ENCODE measurements around the gene NRG2.

The NRG2 gene

GRCh38 chr5:139872851-139873794, 170.0 kb downstream of the NRG2 start:
- FAIRE-seq, result no peak

- FAIRE-seq, result no peak
Measured at GRCh38 chr5:139872052-139872766, 170.9 kb downstream of the NRG2 start.

- FAIRE-seq, result no peak
Measured at GRCh38 chr5:139871614-139872013, 171.5 kb downstream of the NRG2 start.

DNA sequence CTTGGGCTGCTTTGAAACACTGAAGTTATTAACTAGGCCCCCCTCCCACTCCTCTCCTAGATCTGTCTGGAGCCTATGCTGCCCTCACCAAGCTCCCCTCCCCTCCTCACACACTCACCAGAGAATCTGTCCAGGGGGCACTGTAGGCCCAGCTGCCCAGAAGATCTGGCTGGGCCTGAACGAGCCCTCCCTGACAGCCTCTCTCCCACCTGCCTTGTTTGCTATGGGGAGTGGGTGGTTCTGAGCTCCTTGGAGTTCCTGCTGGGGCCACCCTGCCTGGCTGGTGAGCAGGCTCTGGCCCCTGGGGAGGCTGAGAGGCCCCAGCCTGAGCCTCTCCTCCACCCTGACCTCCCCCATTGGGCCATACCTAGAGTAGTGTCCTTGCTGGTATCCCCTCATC, 172.4 kb downstream of the NRG2 start:
- FAIRE-seq, result no peak

- no peak for FAIRE-seq
Measured at GRCh38 chr5:139869042-139869790, 173.9 kb downstream of the NRG2 start.

- FAIRE-seq, result no peak
Measured at GRCh38 chr5:139867581-139867980, 175.5 kb downstream of the NRG2 start.

- no peak for FAIRE-seq
Measured at GRCh38 chr5:139867109-139867508, 176.0 kb downstream of the NRG2 start.

DNA sequence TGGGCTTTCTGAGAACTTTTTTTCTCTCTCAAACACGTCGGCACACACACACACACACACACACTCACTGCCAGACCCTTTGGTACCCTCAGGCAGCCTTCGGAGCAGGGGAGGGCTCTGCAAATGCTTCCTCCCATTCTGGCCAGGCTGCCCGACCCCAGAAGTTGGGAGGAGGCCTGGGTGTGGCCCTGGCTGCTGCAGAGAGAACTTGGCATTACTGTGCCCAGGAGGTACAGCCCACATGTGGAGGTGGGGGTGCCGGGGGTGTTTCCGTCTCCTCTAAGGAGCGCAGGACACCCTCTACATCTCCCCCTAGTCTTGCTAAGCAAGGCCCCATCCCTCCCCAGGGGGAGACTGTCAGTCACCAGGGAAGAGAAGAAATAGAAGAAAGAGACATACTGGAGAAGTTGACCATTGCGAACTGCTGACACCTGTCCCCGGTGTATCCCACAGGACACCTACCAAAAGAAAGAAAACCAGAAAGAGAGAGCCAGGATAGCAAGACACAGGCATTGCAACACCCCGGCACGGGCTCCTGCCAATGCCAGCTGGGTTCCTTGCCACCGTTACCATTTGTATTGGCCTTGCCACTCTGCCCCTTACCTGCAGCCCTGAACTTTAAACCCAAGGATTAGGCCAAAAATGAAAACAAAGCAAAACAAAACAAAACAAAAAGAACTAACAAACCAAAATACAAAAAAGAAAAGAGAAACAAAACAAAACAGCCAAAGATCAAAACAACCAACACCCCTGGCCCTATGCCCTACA, 178.2 kb downstream of the NRG2 start:
- no peak for FAIRE-seq

DNA sequence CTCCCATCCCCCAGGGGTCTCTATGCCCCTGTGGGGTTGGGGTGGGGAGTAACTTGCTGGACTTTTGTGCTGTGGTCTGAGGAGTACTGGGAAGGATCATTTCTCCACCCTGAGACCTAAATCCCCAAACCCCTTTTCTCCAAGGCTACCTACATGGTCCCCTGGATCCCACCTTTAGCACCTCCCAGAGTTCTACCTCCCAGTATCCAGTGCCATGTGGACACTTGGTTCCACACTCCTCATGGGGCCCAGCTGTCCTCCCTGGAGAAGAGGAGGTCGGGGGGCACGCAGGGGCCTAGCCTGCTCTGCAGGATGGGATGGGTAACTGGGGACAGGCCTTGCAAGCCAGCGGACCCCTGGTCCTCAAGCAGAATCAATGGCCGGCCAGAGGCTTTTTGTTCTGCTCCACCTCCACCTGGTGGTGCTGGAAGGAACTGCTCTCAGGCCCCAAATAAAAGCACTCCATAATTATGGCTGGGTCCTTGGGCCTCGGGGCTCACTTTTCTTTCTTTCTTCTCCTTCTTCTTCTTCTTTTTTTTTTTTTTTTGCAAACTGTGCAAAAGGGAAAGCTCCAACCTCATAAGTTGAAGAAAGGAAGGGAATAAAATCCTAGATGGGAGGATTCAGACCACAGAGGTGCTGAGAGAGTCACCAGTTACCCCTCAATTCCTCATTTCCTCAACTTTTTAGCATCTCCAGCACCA, 179.1 kb downstream of the NRG2 start:
- FAIRE-seq, result peak; percentile 21

DNA sequence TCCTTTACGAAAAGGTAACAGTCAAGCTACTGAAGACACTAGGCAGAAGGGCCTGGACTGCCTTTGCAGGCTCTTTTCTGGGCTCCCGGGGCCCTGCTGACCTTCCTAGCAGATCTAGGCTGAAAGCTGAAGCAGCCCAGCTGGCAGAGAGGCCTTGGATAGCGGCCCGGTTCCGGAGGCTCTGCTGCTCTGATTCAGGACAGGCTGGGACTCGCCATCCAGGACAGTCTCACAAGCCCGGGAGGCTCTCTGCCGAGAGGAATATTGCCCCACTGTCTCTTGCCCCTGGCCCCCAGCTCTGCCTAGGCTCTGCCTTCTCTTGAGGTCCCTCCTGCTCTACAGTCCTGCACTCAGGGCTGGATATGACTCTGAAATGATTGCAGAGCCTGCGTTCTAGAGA, 179.7 kb downstream of the NRG2 start:
- no peak for FAIRE-seq

DNA sequence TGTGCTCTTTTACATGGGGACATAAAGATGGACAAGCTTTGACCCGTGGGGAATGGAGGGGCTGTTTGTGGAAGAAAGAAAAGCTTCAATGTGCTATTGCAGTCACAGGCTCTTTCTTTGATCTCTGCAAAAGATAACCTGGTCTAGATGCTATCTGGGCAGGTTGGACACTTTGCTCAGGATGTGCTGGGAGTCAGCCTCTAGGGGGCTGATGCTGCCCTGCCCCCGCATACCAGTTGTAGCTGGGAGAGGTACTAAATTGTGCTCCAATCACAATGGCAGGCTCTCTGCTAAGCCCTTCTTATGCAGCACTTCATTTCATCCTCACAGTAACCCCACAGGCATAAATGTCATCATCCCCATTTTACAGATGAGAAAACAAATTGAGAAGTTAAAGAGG, 180.3 kb downstream of the NRG2 start:
- no peak for FAIRE-seq

GRCh38 chr5:139862313-139862712, 180.8 kb downstream of the NRG2 start:
- FAIRE-seq, result no peak

- FAIRE-seq, result no peak
Measured at GRCh38 chr5:139861889-139862207, 181.3 kb downstream of the NRG2 start.

DNA sequence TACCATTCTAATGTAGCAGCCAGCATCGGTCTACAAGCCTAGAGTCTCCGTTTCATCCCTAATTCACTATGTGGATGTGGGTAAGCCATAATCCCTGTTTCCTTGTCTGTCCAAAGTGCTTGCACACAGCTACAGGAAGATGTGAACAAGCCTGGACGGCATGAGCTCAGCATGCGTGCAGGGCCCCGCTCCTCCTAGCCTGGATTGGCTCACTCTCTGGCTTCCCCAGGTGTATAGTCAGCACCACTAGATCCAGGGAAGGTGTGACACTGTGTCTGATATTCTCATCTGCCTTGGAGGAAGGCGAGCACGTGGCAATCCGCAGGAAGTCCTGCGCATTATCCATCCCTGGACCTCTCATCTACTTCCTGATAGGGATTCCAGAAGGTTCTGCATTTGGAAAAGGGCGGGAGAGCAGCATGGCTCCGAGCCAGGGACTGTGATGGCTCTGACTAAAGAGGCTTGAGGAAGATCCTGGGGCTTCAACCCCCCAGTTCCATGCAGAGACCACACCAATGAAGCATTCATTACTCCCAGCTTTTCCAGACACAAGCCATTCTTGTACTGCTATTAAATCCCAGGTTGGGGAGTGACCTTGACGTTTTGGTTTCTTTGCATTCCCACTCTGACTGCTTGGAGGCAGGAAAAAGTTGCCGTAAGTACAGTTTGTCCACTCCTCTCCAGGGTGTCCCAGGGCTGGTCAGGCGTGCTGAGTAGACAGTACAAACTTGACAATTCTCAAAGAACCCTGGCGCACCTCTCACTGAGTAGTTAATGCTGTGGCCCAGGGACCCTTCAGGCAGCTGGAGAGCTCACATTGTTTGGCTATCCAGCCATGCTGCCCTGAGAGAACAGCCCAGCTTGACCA, 181.8 kb downstream of the NRG2 start:
- FAIRE-seq, result no peak

DNA sequence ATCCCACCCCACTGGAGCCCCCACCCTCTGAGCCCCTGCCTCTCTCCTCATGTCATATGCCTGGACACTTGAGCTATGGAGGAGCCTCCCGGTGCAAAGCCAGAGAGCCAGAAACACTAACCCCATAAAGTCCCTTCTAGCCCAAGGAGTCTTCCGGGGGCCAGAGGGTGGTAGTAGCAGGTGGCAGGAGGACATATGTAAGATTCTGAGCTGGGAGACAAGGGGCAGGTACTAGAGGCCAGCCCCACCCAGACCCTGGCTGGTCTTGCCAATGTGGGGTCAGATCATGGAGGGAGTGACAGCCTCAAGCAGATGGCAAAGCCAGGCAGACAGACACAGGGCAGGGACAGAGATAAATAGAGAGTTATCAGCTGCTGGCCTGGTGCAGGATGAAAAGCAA, 184.1 kb downstream of the NRG2 start:
- FAIRE-seq, result no peak

- no peak for FAIRE-seq
Measured at GRCh38 chr5:139856714-139857113, 186.4 kb downstream of the NRG2 start.

DNA sequence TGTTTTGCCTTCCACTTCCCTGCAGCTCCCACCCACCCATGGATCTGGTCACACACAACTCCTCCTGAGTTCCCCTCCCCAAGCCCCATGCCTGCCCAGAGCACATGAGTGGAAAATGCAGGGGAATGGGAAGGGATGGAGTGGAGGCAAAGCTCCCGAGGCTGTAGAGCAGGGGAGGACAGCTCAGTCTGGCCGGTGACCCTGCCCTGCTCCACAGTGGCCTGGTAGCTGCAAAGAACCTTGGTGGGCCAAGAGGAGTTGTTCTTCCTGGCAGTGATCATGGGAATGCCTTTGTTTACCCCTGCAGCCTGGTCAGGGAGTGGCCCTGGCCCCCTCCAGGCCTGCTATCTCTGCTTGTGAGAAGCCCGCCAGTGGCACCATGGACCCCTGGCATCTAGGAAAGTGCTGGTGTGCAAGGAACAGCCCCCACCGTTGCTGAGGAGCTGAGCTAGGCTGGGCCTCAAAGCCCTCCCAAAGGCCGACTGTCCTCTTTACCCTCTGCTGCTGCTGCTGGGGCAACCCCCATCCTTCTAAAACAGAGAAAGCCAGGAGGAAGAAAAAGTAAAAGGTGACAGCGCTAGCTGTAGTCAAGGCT, 187.1 kb downstream of the NRG2 start:
- FAIRE-seq, result no peak

- no peak for FAIRE-seq
Measured at GRCh38 chr5:139855451-139855850, 187.6 kb downstream of the NRG2 start.

DNA sequence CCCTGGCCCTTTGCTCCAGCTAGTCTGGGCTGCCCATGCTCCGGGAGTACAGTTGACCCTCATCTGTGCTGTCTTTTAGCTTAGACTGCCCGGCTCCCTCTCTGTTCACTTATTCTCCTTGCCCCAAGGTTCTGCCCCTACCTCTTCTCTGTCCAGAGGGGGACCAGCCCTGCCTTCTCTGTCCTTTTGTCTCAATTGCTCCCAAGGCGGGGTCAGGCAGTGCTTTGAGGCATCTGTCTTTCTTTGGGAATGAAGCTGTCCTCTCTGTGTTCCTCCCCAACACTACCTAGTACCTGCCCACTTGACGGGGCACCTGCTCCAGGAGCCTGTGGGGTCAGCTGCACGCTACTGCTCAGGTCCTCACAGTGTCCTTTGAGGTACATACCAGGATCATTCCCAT, 188.1 kb downstream of the NRG2 start:
- FAIRE-seq, result no peak

DNA sequence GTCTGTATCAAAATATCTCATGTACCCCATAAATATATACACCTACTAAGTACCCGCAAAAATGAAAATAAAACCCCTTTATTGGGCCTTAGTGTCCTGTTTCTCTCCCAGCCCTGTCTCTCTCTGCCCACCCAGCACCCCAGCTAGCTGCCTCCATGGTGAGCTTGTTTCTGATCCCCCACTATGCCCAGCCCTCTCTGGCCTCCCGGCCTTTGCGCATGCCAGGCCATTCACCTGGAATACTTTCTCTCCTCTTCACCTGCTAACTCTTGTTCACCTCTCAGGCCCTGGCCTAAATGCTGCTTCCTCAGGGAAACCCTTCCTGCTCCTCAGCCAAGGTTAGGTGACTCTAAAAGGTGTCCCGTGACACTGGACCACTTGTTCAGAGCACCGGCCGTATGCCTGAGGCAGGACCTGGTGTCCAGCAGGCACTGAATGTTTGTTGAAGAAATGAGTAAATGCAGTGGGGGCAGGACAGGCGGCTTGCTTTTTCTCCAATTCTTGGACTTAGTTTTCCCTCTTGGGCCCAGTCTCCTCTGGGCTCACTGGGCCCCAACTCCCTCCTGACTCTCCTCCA, 189.0 kb downstream of the NRG2 start:
- FAIRE-seq, result no peak
